Hepatocyte (in vitro differentiated cells): ENCODE data around the gene TNFRSF4.

Experiments
- EZH2phosphoT487 ChIP-seq: fragments of 200-600 bp; sonication (generic); IDR thresholded peaks from one replicate; pipeline ENCODE4 v1.6.1; 2018; ENCODE audit warnings: antibody characterized with exemption, mild to moderate bottlenecking, low read depth, moderate library complexity; ENCODE audit not compliant: unreplicated experiment, severe bottlenecking
- TF ChIP-seq, protein P1 (sequence below): fragments of 200-600 bp; sonication (generic); IDR thresholded peaks from 2 replicates; pipeline ENCODE4 v1.5.1; 2016; ENCODE audit warnings: antibody characterized with exemption, mild to moderate bottlenecking; ENCODE audit not compliant: poor library complexity

GRCh38 chr1:1236176-1236763 lies 22.3 kb upstream of the TNFRSF4 start:
- TF ChIP-seq, protein P1, sequence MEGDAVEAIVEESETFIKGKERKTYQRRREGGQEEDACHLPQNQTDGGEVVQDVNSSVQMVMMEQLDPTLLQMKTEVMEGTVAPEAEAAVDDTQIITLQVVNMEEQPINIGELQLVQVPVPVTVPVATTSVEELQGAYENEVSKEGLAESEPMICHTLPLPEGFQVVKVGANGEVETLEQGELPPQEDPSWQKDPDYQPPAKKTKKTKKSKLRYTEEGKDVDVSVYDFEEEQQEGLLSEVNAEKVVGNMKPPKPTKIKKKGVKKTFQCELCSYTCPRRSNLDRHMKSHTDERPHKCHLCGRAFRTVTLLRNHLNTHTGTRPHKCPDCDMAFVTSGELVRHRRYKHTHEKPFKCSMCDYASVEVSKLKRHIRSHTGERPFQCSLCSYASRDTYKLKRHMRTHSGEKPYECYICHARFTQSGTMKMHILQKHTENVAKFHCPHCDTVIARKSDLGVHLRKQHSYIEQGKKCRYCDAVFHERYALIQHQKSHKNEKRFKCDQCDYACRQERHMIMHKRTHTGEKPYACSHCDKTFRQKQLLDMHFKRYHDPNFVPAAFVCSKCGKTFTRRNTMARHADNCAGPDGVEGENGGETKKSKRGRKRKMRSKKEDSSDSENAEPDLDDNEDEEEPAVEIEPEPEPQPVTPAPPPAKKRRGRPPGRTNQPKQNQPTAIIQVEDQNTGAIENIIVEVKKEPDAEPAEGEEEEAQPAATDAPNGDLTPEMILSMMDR, result no peak
- TF ChIP-seq EZH2phosphoT487, result no peak
